GM12874 (cell line): ENCODE data around the gene TAGLN3.

Source experiments
- TF ChIP-seq, protein P1 (sequence below): IDR thresholded peaks from 2 replicates; pipeline ENCODE4 v1.5.1; 2011; ENCODE audit warnings: low read depth, mild to moderate bottlenecking, control low read depth, low read length, moderate library complexity; ENCODE audit not compliant: insufficient read depth

Gene TAGLN3

GRCh38 chr3:112042842-112043280, 44.1 kb downstream of the TAGLN3 start:
- TF ChIP-seq, protein P1, sequence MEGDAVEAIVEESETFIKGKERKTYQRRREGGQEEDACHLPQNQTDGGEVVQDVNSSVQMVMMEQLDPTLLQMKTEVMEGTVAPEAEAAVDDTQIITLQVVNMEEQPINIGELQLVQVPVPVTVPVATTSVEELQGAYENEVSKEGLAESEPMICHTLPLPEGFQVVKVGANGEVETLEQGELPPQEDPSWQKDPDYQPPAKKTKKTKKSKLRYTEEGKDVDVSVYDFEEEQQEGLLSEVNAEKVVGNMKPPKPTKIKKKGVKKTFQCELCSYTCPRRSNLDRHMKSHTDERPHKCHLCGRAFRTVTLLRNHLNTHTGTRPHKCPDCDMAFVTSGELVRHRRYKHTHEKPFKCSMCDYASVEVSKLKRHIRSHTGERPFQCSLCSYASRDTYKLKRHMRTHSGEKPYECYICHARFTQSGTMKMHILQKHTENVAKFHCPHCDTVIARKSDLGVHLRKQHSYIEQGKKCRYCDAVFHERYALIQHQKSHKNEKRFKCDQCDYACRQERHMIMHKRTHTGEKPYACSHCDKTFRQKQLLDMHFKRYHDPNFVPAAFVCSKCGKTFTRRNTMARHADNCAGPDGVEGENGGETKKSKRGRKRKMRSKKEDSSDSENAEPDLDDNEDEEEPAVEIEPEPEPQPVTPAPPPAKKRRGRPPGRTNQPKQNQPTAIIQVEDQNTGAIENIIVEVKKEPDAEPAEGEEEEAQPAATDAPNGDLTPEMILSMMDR, result no peak

- TF ChIP-seq, protein P1, result peak; percentile 84
Measured at GRCh38 chr3:112043621-112044201, 45.0 kb downstream of the TAGLN3 start.

DNA sequence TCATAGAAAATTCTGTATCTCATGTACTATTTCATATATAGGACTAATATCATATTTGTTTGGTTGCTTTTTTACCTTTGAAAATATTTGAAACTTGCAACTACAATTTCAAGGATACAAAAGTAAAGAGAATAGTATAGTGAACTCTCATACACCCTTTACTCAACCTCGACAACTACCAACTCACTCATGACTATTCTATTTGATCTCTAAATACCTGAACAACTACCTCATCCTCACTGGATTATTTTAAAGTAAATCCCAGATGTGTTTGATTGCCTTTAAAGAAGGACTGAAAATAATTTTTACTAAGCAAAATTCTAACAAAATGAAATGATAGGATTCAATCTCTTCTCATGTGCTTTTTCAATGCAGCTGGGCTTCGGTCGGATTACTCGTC, 47.9 kb downstream of the TAGLN3 start:
- TF ChIP-seq, protein P1, result no peak

DNA sequence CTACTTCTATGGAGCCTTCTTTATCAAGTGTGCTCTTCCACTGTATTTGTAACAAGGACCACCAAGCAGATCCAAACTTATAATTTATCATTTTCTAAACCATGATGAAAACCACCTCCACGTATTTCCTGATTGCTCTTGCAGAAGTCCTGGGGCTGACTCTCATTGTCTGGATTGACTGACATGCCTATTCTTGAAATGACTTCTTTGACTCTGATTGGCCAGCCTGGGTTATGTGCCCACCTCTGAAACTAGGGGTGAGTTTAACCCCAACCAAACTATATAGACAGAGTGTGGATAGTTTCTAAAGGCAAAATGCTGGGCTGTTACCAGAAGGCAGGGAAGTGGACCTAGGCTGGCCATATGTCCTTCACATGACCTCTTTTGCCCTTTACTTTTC, 48.5 kb downstream of the TAGLN3 start:
- TF ChIP-seq, protein P1, result no peak

GRCh38 chr3:112048911-112049310, 50.2 kb downstream of the TAGLN3 start:
- TF ChIP-seq, protein P1, result no peak

- TF ChIP-seq, protein P1, result no peak
Measured at GRCh38 chr3:112053229-112053628, 54.5 kb downstream of the TAGLN3 start.

GRCh38 chr3:112056451-112056929, 57.8 kb downstream of the TAGLN3 start:
- TF ChIP-seq, protein P1, result no peak
